SK-N-SH (cell line): ENCODE data around the gene ERC2.

Experiments used
- CTCF ChIP-seq: fragments of 200-600 bp; sonication (generic); IDR thresholded peaks from 2 replicates; pipeline ENCODE4 v1.6.1; 2017; ENCODE audit warnings: antibody characterized with exemption, mild to moderate bottlenecking, moderate library complexity
- EP300 ChIP-seq, 2 experiments: IDR thresholded peaks; 2 replicates each; pipeline versions ENCODE4 v1.4.0 to v1.6.1; 2012; ENCODE audit warnings: borderline replicate concordance in 1 of 2, low read depth in 1 of 2, low read length in 1 of 2
- MAX ChIP-seq: IDR thresholded peaks from 2 replicates; pipeline ENCODE4 v1.4.0; 2012; ENCODE audit warnings: low read depth
- MEF2A ChIP-seq: IDR thresholded peaks from 2 replicates; pipeline ENCODE4 v1.4.0; 2012; ENCODE audit warnings: low read depth, borderline replicate concordance
- POLR2AphosphoS5 ChIP-seq: IDR thresholded peaks from 2 replicates; pipeline ENCODE4 v1.6.1; 2012; ENCODE audit warnings: low read depth, low read length
- RAD21 ChIP-seq: IDR thresholded peaks from 2 replicates; pipeline ENCODE4 v1.6.1; 2012; ENCODE audit warnings: mild to moderate bottlenecking, low read length
- REST ChIP-seq: IDR thresholded peaks from 2 replicates; pipeline ENCODE4 v1.6.1; 2012; ENCODE audit warnings: mild to moderate bottlenecking, low read depth, low read length, moderate library complexity
- RFX5 ChIP-seq: IDR thresholded peaks from 2 replicates; pipeline ENCODE4 v1.6.1; 2012; ENCODE audit warnings: mild to moderate bottlenecking, improper control_type of control experiment, low read length
- RXRA ChIP-seq: IDR thresholded peaks from 2 replicates; pipeline ENCODE4 v1.4.0; 2012; ENCODE audit warnings: low read depth, mild to moderate bottlenecking, borderline replicate concordance
- SMC3 ChIP-seq: IDR thresholded peaks from 2 replicates; pipeline ENCODE4 v1.6.1; 2012; ENCODE audit warnings: low read depth, low read length, improper control_type of control experiment
- TEAD4 ChIP-seq: IDR thresholded peaks from 2 replicates; pipeline ENCODE4 v1.4.0; 2012; ENCODE audit warnings: mild to moderate bottlenecking, borderline replicate concordance; ENCODE audit not compliant: insufficient read depth
- USF2 ChIP-seq: fragments of 150-350 bp; IDR thresholded peaks from 2 replicates; pipeline ENCODE4 v1.6.1; 2017; ENCODE audit warnings: antibody characterized with exemption, low read length, low read depth, borderline replicate concordance
- YY1 ChIP-seq: IDR thresholded peaks from 2 replicates; pipeline ENCODE4 v1.4.0; 2012; ENCODE audit warnings: low read depth, mild to moderate bottlenecking

DNA sequence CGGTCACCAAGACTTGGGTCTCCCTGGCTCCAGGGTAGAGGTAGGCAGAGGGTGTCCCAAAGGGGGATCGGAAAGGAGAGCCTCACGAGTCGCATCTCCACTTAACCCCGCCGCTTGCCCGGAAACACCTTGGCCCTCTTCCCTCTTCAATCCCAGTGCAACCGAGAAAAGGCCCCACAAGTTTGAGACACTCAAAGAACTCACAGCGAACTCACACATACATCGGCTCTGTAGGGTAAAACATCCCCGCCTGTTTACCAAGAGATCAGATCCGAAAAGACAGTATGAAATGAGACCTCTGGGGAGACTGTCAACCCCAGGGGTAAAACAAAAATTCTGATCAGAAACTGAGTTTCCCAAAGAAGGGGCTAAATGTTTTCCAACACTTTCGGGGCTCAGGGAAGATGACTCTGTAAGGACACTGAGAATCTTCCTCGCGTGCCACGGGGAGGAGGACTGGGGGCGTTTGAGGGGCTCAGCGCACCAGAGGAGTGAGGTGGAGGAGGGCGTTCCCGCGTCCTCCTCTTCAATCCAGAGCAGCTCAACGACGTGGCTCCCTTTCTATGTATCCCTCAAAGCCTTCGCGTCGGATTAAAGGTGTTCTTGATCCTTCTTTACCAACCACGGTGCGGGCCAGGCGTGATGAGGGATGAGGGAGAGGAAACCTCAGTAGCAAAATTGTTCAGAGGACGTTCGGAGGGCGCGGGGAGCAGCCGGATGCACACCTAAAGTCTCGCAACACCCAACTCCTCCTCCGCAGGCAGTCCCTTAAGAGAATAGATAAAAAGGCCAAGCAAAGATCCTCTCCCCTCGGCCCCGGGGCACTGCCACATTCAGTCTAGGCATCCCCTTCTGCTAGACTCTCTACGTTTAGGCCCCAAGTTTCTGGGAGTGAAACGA, 984.8 kb downstream of the ERC2 start:
- no peak for TF ChIP-seq MAX
- no peak for TF ChIP-seq RXRA
- no peak for TF ChIP-seq USF2
- no peak for TF ChIP-seq RFX5
- TF ChIP-seq REST, result no peak
- TF ChIP-seq MEF2A, result no peak
- TF ChIP-seq RAD21, result no peak
- no peak for TF ChIP-seq CTCF
- TF ChIP-seq YY1, result no peak
- TF ChIP-seq EP300 (IDR thresholded peaks at IDR 0.05; ENCODE audit: borderline replicate concordance in 1 of 2, low read depth in 1 of 2, low read length in 1 of 2), result no peak
- no peak for TF ChIP-seq TEAD4
- TF ChIP-seq SMC3, result no peak
- no peak for TF ChIP-seq POLR2AphosphoS5
